ENCODE results near the gene PADI3.
"Not testable (repeated sequence)": the region's sequence is repeated elsewhere in the genome, so short reads cannot be mapped to it uniquely, and the experiment has no call there.

Gene PADI3

DNA sequence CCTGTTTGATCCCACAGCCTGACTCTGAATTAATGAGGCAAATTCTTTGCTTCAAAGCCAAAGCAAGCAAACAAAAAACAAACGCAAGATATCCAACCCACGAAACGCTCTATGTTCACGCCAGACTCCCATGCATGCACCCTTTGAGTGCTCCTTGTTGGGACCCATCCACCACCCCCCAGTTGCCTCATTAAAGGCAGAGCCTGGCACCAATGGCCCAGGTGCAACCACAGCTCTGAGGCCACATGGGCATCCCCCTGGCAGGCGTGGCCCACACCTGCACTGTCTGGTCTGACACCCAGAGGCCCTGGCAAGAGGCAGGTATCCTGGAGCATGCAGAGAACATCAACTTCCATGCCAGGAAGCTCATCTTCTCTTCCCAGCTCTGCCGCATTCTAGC, 58.0 kb downstream of the PADI3 start:
- DNase-seq, result no peak

DNA sequence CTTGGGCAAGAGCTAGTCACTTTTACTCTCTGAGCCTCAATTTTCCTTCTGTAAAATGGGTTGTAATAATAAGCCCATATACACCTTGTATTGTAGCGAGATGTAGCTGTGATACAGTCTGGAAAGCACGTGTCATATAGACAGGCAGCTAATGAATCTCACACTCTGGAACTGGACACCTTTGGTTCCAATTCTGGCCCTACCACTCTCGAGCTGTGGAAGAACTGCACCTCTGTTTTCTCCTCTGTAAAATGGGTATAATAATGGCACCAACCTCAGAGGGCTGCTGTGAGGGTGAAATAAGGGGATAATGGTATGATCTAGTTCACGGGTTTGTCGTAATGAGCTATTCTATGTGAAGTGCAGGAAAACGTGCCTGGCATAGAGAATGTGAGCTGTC, 58.4 kb downstream of the PADI3 start:
- no peak for DNase-seq

GRCh38 chr1:17307946-17308345, 59.0 kb downstream of the PADI3 start, which contains the start of gene PADI4:
PADI4 (plus strand) TSS chr1:17308197; CDS start chr1:17308223, 26 bp downstream.
- DNase-seq, result no peak

- no peak for DNase-seq
Observed at GRCh38 chr1:17308593-17308992, 59.7 kb downstream of the PADI3 start.

GRCh38 chr1:17309426-17310067, 60.6 kb downstream of the PADI3 start:
- no peak for DNase-seq

DNA sequence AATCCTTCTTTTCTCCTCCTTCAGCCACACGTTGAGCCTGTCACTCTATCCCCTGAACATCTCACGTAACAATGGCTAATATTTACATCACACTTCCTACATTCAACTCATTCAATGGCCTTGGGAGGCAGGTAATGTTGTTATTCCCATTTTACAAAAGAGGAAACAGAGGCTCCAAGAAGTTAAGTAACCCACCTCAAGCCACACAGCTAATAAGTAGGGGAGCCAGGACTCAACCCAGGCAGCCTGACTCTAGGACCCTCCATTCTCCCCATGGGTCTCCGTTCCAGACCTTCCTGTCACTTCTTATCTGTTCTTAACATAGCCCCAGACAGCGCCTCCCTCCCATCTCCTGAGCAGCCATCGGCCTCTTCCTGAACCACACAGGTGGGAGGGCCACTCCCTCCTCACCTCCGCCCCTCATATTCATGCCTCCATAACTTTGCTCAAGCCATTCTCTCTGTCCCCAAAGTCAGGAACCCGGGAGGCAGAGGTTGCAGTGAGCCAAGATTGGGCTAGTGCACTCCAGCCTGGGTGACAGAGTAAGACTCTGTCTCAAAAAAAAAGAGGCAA, 61.3 kb downstream of the PADI3 start:
- no peak for DNase-seq

DNA sequence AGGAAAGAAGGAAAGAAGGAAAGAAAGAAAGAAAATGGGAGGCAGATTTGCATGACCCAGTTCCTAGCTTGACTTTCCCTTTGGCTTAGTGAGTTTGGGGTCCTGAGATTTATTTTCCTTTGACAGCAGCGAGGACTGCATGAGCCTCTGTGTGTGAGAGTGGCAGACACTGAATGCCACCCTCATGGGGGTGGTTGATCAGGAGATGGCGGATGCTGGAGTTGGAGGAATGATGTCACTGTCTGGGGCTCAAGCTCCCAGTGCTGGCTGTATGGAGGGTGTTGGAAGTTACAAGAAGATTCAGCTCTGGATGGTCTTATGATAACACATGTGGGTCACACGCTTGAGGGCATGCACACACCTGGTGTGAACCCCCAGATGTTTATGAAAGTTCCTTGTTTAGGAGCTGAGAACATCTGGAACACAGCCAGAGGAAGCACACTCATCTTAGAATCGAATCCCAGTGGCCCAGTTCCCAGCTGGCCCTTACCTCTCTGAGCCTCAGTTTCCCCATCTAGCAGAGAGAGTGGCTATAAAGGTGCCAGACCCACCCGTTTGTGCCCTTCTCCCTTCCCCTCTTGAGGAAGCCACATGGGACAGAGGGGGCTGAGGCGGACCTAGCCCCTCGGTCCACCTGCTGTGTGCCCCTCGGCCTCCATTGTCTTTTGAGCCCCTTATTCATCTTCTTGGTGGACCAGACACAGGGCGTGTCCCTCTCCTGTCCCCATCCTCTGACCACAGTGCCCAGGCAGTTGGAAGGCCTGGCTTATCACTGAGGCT, 64.8 kb downstream of the PADI3 start:
- DNase-seq, result no peak

GRCh38 chr1:17314491-17314971, 65.6 kb downstream of the PADI3 start:
- DNase-seq, result no peak

DNA sequence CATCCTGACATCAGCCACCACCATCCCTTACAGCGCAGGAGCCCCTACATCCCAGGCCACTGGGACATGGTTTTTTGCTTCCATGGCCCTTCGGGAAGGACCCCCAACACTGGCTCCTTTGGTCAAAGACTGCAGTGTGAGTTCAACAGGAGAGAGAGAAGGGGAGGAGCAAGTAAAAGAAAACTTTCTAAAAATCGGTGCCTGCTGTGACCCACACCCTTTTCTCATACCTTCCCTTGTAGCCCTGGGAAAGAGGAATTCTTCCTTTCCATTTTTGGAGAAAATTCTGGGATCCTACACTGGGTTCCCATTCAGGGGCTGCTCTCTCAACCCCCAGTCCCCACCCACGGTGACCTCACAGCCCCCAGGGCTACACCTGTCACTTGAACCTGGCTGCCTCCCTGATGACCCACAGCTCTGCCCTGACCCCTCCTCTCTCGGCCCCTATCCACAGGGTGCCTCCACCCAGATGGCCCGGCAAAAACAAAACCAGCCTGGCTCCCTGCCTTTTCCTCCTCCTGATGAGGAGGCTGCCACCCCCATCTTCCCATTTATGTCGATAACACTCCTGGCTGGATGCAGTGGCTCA, 66.7 kb downstream of the PADI3 start:
- no peak for DNase-seq

GRCh38 chr1:17316704-17317103, 67.8 kb downstream of the PADI3 start:
- no peak for DNase-seq

DNA sequence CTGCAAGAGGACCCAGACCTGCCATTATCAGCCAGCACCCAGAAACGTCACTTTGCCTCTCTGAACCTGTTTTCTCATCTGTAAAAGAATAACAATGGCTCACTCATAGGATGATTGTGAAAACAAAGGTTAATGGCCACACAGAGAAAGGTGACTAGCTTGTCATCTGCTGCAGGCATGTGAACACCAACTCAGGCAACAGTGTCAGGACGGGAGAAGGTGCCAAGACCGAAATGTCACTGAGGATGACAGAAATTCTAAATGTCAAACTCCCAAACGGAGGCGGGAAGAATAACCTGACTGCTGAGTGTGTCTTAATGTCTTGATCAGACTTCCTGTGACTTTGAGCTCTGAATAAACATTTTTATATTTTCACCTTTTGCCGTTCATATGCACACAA, 69.4 kb downstream of the PADI3 start:
- no peak for DNase-seq

DNA sequence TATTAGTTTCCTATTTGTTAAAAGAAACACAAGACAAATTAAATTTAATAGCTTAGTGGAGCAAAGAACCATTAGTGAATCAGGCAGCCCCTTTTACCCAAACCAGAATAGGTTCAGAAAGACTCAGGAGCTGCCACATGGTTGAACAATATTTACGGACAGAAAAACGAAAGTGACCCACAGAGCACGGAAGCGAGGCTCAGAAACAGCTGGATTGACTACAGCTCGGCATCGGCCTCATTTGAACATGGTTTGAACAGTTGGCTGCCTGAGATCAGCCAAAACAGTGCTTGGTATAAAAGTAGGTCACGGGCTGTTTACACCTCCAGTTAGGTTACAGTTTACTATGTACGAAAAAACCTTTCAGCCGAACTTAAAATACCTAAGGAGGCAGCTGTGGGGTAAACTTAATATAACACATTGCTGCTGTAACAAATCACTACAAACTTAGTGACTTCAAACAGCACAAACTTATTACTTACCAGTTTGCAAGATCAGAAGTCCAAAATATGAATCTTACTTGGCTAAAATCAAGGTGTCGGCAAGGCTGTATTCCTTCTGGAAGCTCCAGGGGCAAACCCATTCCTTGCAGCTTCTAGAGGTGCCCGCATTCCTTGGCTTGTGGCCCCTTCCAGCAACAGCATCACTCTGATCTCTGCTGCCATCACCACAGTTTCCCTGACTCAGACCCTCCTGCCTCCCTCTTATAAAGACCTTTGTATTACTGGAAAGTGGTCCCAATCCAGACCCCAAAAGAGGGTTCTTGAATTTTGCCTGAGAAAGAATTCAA, 70.9 kb downstream of the PADI3 start:
- no peak for DNase-seq

DNA sequence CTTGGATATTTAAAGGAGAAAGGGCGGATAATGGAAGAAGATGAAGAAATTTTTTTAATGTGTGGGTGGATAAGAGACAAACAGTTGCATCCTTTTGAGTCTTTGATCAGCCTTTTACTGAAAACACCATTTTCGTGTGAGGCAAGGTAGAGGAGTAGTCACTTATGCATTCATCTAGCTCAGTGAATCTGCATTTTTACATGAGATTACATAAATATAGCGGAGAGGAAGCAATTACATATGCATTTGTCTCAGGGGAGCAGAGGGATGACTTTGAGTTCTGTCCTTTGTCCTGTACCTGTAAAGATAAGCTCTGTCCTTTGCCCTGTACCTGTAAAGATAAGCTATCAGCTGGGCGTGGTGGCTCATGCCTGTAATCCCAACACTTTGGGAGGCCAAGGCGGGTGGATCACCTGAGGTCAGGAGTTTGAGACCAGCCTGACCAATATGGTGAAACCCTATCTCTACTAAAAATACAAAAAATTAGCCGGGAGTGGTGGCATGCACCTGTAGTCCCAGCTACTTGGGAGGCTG, 73.0 kb downstream of the PADI3 start:
- DNase-seq, result not testable (repeated sequence)

DNA sequence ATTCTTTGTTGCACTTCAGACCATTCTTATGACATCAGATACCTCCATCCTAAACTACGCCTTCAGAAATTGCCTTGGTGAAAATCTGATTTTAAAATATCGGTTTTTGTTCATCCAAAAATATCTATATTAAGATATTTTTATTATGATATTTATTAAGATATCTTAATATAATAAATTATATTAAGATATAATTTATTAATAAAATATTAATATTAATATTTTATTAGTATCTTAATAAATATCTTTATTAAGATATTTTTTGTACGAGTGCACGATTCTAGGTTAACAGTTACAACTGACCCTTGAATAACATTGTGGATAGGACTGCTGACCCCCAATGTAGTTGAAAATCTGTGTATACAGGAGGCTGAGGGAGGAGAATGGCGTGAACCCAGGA, 80.0 kb downstream of the PADI3 start:
- DNase-seq, result no peak

DNA sequence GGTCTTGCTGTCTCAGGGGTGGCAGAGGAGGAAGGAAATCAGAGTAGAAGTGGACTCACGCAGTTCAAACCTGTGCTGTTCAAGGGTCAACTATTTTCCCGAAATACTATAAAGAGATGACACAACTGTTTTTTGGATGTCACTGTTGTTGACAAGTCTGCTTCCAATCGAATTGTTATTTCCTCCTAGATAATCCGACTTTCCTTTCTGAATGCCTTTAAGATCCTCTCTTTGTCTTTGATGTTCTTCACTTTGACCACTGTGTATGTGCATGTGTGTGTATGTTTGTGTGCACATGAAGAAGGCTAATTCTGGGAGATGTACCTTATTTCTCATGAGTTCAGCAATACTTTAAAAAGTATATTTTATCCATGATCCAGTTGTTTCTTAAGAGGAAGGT, 80.7 kb downstream of the PADI3 start:
- DNase-seq, result no peak

GRCh38 chr1:17330856-17331255, 82.0 kb downstream of the PADI3 start:
- DNase-seq, result no peak

GRCh38 chr1:17333081-17333480, 84.2 kb downstream of the PADI3 start:
- DNase-seq, result no peak

All from T-helper 2 cell (primary cell).